HepG2 (cell line): ENCODE measurements around the gene NUCB1. TPM values are rescaled to one million over a fixed set of nuclear protein-coding genes. Genes with fewer than 3 reads are reported as not detected.

ENCODE experiments used
- ATAC-seq: fragments of 200-7000 bp; cut with Tn5 transposase; 3 replicates; pipeline ENCODE4 v1.9.1; 2020; ENCODE audit warnings: mild to moderate bottlenecking, moderate library complexity
- BruUV-seq: library from RNA; stranded (reverse); fragments of 400-500 nt; replicated peaks from 2 replicates; lab custom pipeline; 2021; lab: Mats Ljungman, UMichigan
- CTCF ChIA-PET: fragments of 300-600 bp; formaldehyde crosslinking; extraction: SDS; loops from one replicate; lab custom pipeline; 2021; ENCODE audit warnings: low total read pairs, inconsistent platforms, low intra/inter-chr PET ratio; lab: Yijun Ruan, JAX
- POLR2A ChIA-PET: fragments of 350-600 bp; sonication (Branson Sonifier 250); formaldehyde crosslinking; loops from one replicate; lab custom pipeline; 2020; ENCODE audit warnings: antibody characterized with exemption, inconsistent platforms; lab: Yijun Ruan, JAX
- DNase-seq: peaks from one replicate; pipeline ENCODE4 v3.0.0-alpha.2; 2015; ENCODE audit warnings: low spot score
- FAIRE-seq: peaks from 3 replicates; lab custom pipeline; 2011; peaks lifted over from hg19 to GRCh38; lab: Jason Lieb, UNC
- H2AFZ ChIP-seq: one replicate; pipeline ENCODE4 v1.6.1; 2011; ENCODE audit warnings: low read length, inconsistent platforms
- H3K27ac ChIP-seq: fragments of 300-600 bp; 3 replicates; pipeline ENCODE4 v1.8.0; 2011; ENCODE audit warnings: mixed run types, mild to moderate bottlenecking, mixed read lengths, low read length, inconsistent platforms; ENCODE audit not compliant: insufficient read depth; ENCODE audit errors: extremely low read length
- H3K27me3 ChIP-seq, 2 experiments: fragments of 200-600 bp in 1 of 2; 2 replicates in 1 of 2; 3 replicates in 1 of 2; pipeline versions ENCODE4 v1.6.0 to v1.8.0; 2011; ENCODE audit warnings: low read length in 2 of 2, mild to moderate bottlenecking in 2 of 2, moderate library complexity in 2 of 2, inconsistent platforms in 1 of 2; ENCODE audit not compliant: insufficient read depth in 2 of 2, control insufficient read depth in 1 of 2
- H3K36me3 ChIP-seq, 2 experiments: fragments of 200-600 bp in 1 of 2; replicated peaks in 1 of 2; 2 replicates in 1 of 2; 3 replicates in 1 of 2; pipeline versions ENCODE4 v1.5.1 to v1.8.0; 2011; ENCODE audit warnings: low read length in 2 of 2, inconsistent platforms in 1 of 2; ENCODE audit not compliant: insufficient read depth in 2 of 2, control insufficient read depth in 1 of 2
- H3K4me1 ChIP-seq: 2 replicates; pipeline ENCODE4 v1.5.1; 2012; ENCODE audit warnings: low read length, inconsistent platforms; ENCODE audit not compliant: insufficient read depth
- H3K4me2 ChIP-seq: 2 replicates; pipeline ENCODE4 v1.6.0; 2011; ENCODE audit warnings: low read depth, low read length, inconsistent platforms
- H3K4me3 ChIP-seq, 3 experiments: fragments of 200-600 bp in 1 of 3; sonication (generic), shearing (Covaris generic) in 1 of 3; replicated peaks in 1 of 3; 2 replicates each; pipeline ENCODE4 v1.5.1; 2011 to 2016; ENCODE audit warnings: low read length in 3 of 3, inconsistent platforms in 2 of 3, low read depth in 2 of 3, mild to moderate bottlenecking in 2 of 3, control low read depth in 1 of 3, mixed read lengths in 1 of 3; ENCODE audit not compliant: insufficient read depth in 1 of 3
- H3K79me2 ChIP-seq: one replicate; pipeline ENCODE4 v1.6.1; 2011; ENCODE audit warnings: low read length, inconsistent platforms; ENCODE audit not compliant: insufficient read depth
- H3K9ac ChIP-seq: 2 replicates; pipeline ENCODE4 v1.6.0; 2011; ENCODE audit warnings: mild to moderate bottlenecking, low read depth, low read length, inconsistent platforms; ENCODE audit not compliant: insufficient read depth
- H3K9me3 ChIP-seq: 2 replicates; pipeline ENCODE4 v1.5.1; 2012; ENCODE audit warnings: mild to moderate bottlenecking, low read length
- H4K20me1 ChIP-seq: 2 replicates; pipeline ENCODE4 v1.6.0; 2011; ENCODE audit warnings: inconsistent platforms, mild to moderate bottlenecking, low read length, moderate library complexity; ENCODE audit not compliant: insufficient read depth
- ASH2L ChIP-seq: fragments of 300-600, 200-600 bp; sonication (generic); IDR thresholded peaks from 2 replicates; pipeline ENCODE4 v1.7.0; 2017; ENCODE audit warnings: low read depth, mild to moderate bottlenecking, moderate library complexity, mixed read lengths, low read length; ENCODE audit not compliant: insufficient read length
- HNRNPLL ChIP-seq: fragments of 200-400 bp; formaldehyde crosslinking; IDR thresholded peaks from 2 replicates; pipeline ENCODE4 v1.6.1; 2017; ENCODE audit warnings: mild to moderate bottlenecking, low read depth, low read length; ENCODE audit not compliant: poor library complexity, severe bottlenecking
- HOXA3 ChIP-seq: sonication (generic); formaldehyde crosslinking; IDR thresholded peaks from 2 replicates; pipeline ENCODE4 v1.5.0; 2020; ENCODE audit warnings: missing genetic modification reagents
- KDM1A ChIP-seq: IDR thresholded peaks from 2 replicates; pipeline ENCODE4 v1.6.1; 2016; ENCODE audit warnings: missing compliant biosample characterization
- NFKBIZ ChIP-seq: IDR thresholded peaks from 2 replicates; pipeline ENCODE4 v1.6.1; 2018; ENCODE audit warnings: missing genetic modification reagents, missing compliant biosample characterization
- POLR2AphosphoS5 ChIP-seq: IDR thresholded peaks from 2 replicates; pipeline ENCODE4 v1.6.1; 2012; ENCODE audit warnings: low read depth, low read length
- RXRA ChIP-seq: sonication (generic); formaldehyde crosslinking; IDR thresholded peaks from 2 replicates; pipeline ENCODE4 v1.5.1; 2020; ENCODE audit warnings: missing genetic modification reagents
- SAP130 ChIP-seq: IDR thresholded peaks from 2 replicates; pipeline ENCODE4 v1.6.1; 2016; ENCODE audit warnings: low read depth
- ZC3H13 ChIP-seq: sonication (generic); formaldehyde crosslinking; IDR thresholded peaks from 2 replicates; pipeline ENCODE4 v1.8.1; 2023; ENCODE audit warnings: mild to moderate bottlenecking, missing genetic modification reagents, moderate library complexity
- ZFP82 ChIP-seq: sonication (generic); formaldehyde crosslinking; IDR thresholded peaks from 2 replicates; pipeline ENCODE4 v1.5.1; 2020; ENCODE audit warnings: mild to moderate bottlenecking, missing genetic modification reagents, borderline replicate concordance
- ZNF44 ChIP-seq: sonication (generic); formaldehyde crosslinking; IDR thresholded peaks from 2 replicates; pipeline ENCODE4 v1.5.1; 2020; ENCODE audit warnings: mild to moderate bottlenecking, missing genetic modification reagents
- ZNF687 ChIP-seq: sonication (generic); formaldehyde crosslinking; IDR thresholded peaks from 2 replicates; pipeline ENCODE4 v1.5.1; 2020; ENCODE audit warnings: mild to moderate bottlenecking, missing genetic modification reagents, moderate library complexity
- WGBS: methylation state at CpG from one replicate; pipeline ENCODE4 v1.1.6; 2017; ENCODE audit warnings: low lambda C conversion rate; 5-methylcytosine and 5-hydroxymethylcytosine counted together
- in situ Hi-C: cut with HindIII; loops from 2 replicates; pipeline ENCODE4 v1.10.0; 2017; ENCODE audit warnings: low pct_unique_long_range_greater_than_20kb; ENCODE audit not compliant: extremely low pct_ligation_motif_present
- intact Hi-C: fragments of 100-400 bp; cut with micrococcal nuclease; formaldehyde crosslinking; loops from one replicate; pipeline ENCODE4 v1.10.0; 2022; ENCODE audit not compliant: unreplicated experiment
- polyA plus RNA-seq, 8 experiments: library from polyadenylated mRNA; depleted of rRNA in 3 of 8; stranded (reverse) in 7 of 8; unstranded in 1 of 8; fragments of >200 nt; fragmentation: Illumina TruSeq in 4 of 8; extraction: Trizol in 4 of 8; gene quantifications; 2 replicates each; pipeline versions ENCODE4 v1.2.1 to v1.2.3, GENCODE V29; 2011 to 2016; ENCODE audit warnings: low read depth in 4 of 8, missing spikeins in 1 of 8, mixed read lengths in 1 of 8; ENCODE audit not compliant: insufficient read depth in 1 of 8
- total RNA-seq, 5 experiments: library from RNA; depleted of rRNA; stranded (reverse); fragments of >200 nt; fragmentation: Illumina TruSeq; extraction: Trizol; gene quantifications; 2 replicates each; pipeline ENCODE4 v1.2.3, GENCODE V29; 2016; ENCODE audit warnings: low read depth in 1 of 5
- TF ChIP-seq, protein P1 (sequence below): IDR thresholded peaks from 2 replicates; pipeline ENCODE4 v1.6.1; 2016; ENCODE audit warnings: missing compliant biosample characterization, missing genetic modification reagents, borderline replicate concordance
- TF ChIP-seq, protein P2 (sequence below): IDR thresholded peaks from 2 replicates; pipeline ENCODE4 v1.4.0; 2020; ENCODE audit warnings: mild to moderate bottlenecking, missing genetic modification reagents

NUCB1 gene
- total and polyA plus RNA-seq, 2 of the 13 experiments (the other 11 are each of a cell fraction or from before 2014, with no cell fraction given), result 82.3 to 106 TPM

- H3K36me3 ChIP-seq, result no peaks in the 10 kb centered on the region
- H3K9me3 ChIP-seq, result no peaks in the 10 kb centered on the region
- H3K4me2 ChIP-seq, result peak within 1 kb of the TSS; percentile 78
- in situ Hi-C loops, result no loop called here
- DNase-seq, result peak; percentile 74
- H3K4me1 ChIP-seq, result peaks cover 31% of the 10 kb centered on the region
- peak; percentile 90 for ATAC-seq
- intact Hi-C loops, result no loop called here
- H3K9ac ChIP-seq, result peak within 1 kb of the TSS; percentile 17; the same call in 1 of the 2 replicates
- POLR2A ChIA-PET, result interaction anchor here (0.6 to 2.0 kb wide), 11 partner anchors 17 to 215 kb away, joined by 3 to 20 read pairs (median 5); partner anchors contain the start of genes BAX, NUCB1 and PPP1R15A
- no TSS peak for BruUV-seq
- H2AFZ ChIP-seq, result no peak within 1 kb of the TSS
- H3K27me3 ChIP-seq, result peaks cover 0 to 1% of the 10 kb centered on the region in 2 experiments; a peak in 1 of 5 replicates
- under 1% methylated on average over 12 of the region's 43 CpGs for WGBS
- FAIRE-seq, result peak; percentile 57
- CTCF ChIA-PET, result no interaction called here
- no peaks in the 10 kb centered on the region for H4K20me1 ChIP-seq
- H3K4me3 ChIP-seq, result peak within 1 kb of the TSS; percentile 36 to 71 (median 51)
- H3K79me2 ChIP-seq, result no peaks in the 10 kb centered on the region
- no peak within 1 kb of the TSS for H3K27ac ChIP-seq
- TF ChIP-seq, protein P1, sequence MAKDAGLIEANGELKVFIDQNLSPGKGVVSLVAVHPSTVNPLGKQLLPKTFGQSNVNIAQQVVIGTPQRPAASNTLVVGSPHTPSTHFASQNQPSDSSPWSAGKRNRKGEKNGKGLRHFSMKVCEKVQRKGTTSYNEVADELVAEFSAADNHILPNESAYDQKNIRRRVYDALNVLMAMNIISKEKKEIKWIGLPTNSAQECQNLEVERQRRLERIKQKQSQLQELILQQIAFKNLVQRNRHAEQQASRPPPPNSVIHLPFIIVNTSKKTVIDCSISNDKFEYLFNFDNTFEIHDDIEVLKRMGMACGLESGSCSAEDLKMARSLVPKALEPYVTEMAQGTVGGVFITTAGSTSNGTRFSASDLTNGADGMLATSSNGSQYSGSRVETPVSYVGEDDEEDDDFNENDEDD, result peak; percentile 47; the same call in 1 of the 2 replicates
- TF ChIP-seq HNRNPLL (peak; percentile 96), KDM1A (CRISPR knock-in tag) (no peak), ZNF44 (CRISPR knock-in tag) (0 out of 2 replicates have a peak, but pooled peaks have one; percentile 17), ZC3H13 (CRISPR knock-in tag) (0 out of 2 replicates have a peak, but pooled peaks have one; percentile 39), ZFP82 (CRISPR knock-in tag) (no peak), ASH2L (peak; percentile 40), ZNF687 (CRISPR knock-in tag) (peak; percentile 82), NFKBIZ (CRISPR knock-in tag) (0 out of 2 replicates have a peak, but pooled peaks have one; percentile 34), RXRA (CRISPR knock-in tag) (0 out of 2 replicates have a peak, but pooled peaks have one; percentile 23), SAP130 (CRISPR knock-in tag) (peak; percentile 64), HOXA3 (CRISPR knock-in tag) (peak; percentile 33; the same call in 1 of the 2 replicates), POLR2AphosphoS5 (peak; percentile 31; the same call in 1 of the 2 replicates)
- TF ChIP-seq, protein P2, sequence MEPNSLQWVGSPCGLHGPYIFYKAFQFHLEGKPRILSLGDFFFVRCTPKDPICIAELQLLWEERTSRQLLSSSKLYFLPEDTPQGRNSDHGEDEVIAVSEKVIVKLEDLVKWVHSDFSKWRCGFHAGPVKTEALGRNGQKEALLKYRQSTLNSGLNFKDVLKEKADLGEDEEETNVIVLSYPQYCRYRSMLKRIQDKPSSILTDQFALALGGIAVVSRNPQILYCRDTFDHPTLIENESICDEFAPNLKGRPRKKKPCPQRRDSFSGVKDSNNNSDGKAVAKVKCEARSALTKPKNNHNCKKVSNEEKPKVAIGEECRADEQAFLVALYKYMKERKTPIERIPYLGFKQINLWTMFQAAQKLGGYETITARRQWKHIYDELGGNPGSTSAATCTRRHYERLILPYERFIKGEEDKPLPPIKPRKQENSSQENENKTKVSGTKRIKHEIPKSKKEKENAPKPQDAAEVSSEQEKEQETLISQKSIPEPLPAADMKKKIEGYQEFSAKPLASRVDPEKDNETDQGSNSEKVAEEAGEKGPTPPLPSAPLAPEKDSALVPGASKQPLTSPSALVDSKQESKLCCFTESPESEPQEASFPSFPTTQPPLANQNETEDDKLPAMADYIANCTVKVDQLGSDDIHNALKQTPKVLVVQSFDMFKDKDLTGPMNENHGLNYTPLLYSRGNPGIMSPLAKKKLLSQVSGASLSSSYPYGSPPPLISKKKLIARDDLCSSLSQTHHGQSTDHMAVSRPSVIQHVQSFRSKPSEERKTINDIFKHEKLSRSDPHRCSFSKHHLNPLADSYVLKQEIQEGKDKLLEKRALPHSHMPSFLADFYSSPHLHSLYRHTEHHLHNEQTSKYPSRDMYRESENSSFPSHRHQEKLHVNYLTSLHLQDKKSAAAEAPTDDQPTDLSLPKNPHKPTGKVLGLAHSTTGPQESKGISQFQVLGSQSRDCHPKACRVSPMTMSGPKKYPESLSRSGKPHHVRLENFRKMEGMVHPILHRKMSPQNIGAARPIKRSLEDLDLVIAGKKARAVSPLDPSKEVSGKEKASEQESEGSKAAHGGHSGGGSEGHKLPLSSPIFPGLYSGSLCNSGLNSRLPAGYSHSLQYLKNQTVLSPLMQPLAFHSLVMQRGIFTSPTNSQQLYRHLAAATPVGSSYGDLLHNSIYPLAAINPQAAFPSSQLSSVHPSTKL, result peak; percentile 24
Measured at GRCh38 chr19:48933382-48933932, 33.3 kb downstream of the NUCB1 start, which contains the start of gene DHDH. Gene DHDH (plus strand): TSS chr19:48933699. CDS start chr19:48933722, 23 bp downstream.
